22Rv1 (cell line): ENCODE results near the gene C1orf198.

Experiments
- H3K27ac ChIP-seq: fragments of 450-650 bp; 2 replicates; pipeline ENCODE4 v1.5.1; 2017
- CTCF ChIP-seq: fragments of 450-650 bp; IDR thresholded peaks from 2 replicates; pipeline ENCODE4 v1.5.1; 2017; ENCODE audit warnings: mild to moderate bottlenecking
- ZFX ChIP-seq: fragments of 450-650 bp; IDR thresholded peaks from 2 replicates; pipeline ENCODE4 v1.6.1; 2017; ENCODE audit warnings: antibody characterized with exemption, borderline replicate concordance

The C1orf198 gene

GRCh38 chr1:230831771-230832170 is 36.5 kb downstream of the C1orf198 start:
- TF ChIP-seq CTCF: no peak
- TF ChIP-seq ZFX: no peak
- H3K27ac ChIP-seq: no peak overlapping the region

GRCh38 chr1:230828421-230828820 is 39.9 kb downstream of the C1orf198 start:
- TF ChIP-seq CTCF: no peak
- TF ChIP-seq ZFX: no peak
- no peak overlapping the region for H3K27ac ChIP-seq

GRCh38 chr1:230827801-230828200 is 40.5 kb downstream of the C1orf198 start:
- H3K27ac ChIP-seq: no peak overlapping the region
- TF ChIP-seq ZFX (no peak), CTCF (no peak)

- H3K27ac ChIP-seq: no peak overlapping the region
- TF ChIP-seq CTCF (no peak), ZFX (no peak)
Measured at GRCh38 chr1:230827081-230827681, 41.1 kb downstream of the C1orf198 start.

- TF ChIP-seq CTCF: no peak
- no peak overlapping the region for H3K27ac ChIP-seq
Measured at GRCh38 chr1:230826166-230826875, 42.0 kb downstream of the C1orf198 start.

- TF ChIP-seq CTCF (no peak), ZFX (no peak)
- H3K27ac ChIP-seq: peak overlapping the region; percentile 59
Measured at GRCh38 chr1:230825761-230826160, 42.6 kb downstream of the C1orf198 start.

- H3K27ac ChIP-seq: peak overlapping the region; percentile 59
- no peak for TF ChIP-seq ZFX
- no peak for TF ChIP-seq CTCF
Measured at GRCh38 chr1:230824919-230825721, 43.2 kb downstream of the C1orf198 start.
